GM21737 (cell line): ENCODE measurements around the gene CDKN2B-AS1.
"Not testable (repeated sequence)": the region's sequence is repeated elsewhere in the genome, so short reads cannot be mapped to it uniquely, and the experiment has no call there.

ENCODE experiments used
- ATAC-seq: cut with Tn5 transposase; IDR thresholded peaks from one replicate; pipeline ENCODE4 v1.9.1; 2021; ENCODE audit warnings: mild to moderate bottlenecking, moderate library complexity; ENCODE audit not compliant: unreplicated experiment

The CDKN2B-AS1 gene

DNA sequence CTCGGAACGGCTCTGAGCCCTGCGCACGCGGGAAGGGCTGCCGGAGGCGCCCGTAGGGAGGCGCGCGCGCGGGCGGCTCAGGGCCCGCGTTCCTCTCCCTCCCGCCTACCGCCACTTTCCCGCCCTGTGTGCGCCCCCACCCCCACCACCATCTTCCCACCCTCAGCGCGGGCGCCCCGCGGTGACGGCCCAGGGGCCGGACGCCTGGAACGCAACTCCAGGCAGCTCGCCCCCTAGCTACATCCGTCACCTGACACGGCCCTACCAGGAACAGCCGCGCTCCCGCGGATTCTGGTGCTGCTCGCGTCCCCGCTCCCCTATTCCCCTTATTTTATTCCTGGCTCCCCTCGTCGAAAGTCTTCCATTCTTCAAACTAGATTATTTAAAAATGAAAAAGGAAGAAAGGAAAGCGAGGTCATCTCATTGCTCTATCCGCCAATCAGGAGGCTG, at the start of gene CDKN2B-AS1:
Gene CDKN2B-AS1 (plus strand): TSS at position 236 of the 450 bp plus-strand sequence.
- ATAC-seq: peak; percentile 46

GRCh38 chr9:21945606-21946005, 49.0 kb upstream of the CDKN2B-AS1 start:
- ATAC-seq: no peak

- no peak for ATAC-seq
Measured at GRCh38 chr9:21958833-21959232, 35.8 kb upstream of the CDKN2B-AS1 start.

GRCh38 chr9:21959268-21959667, 35.3 kb upstream of the CDKN2B-AS1 start:
- not testable (repeated sequence) for ATAC-seq

- ATAC-seq: no peak
Measured at GRCh38 chr9:21961569-21961968, 33.0 kb upstream of the CDKN2B-AS1 start.

- ATAC-seq: peak; percentile 52
Measured at GRCh38 chr9:21964925-21965385, 29.6 kb upstream of the CDKN2B-AS1 start.

GRCh38 chr9:21965401-21965951, 29.1 kb upstream of the CDKN2B-AS1 start:
- ATAC-seq: peak; percentile 72

GRCh38 chr9:21966140-21966851, 28.3 kb upstream of the CDKN2B-AS1 start:
- no peak for ATAC-seq

- ATAC-seq: no peak
Measured at GRCh38 chr9:21967169-21967568, 27.4 kb upstream of the CDKN2B-AS1 start.

DNA sequence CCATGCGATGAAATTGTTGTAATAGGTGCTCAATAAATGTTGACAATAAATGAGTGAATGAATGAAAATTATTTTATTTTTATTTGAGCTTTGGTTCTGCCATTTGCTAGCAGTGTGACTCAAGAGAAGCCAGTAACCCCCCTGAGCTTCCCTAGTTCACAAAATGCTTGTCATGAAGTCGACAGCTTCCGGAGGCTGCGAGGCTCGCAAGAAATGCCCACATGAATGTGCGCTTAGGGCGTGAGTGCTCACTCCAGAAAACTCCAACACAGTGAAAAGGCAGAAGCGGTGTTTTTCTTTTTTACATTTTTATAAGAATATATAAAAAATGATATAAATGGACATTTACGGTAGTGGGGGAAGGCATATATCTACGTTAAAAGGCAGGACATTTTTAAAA, 26.9 kb upstream of the CDKN2B-AS1 start:
- no peak for ATAC-seq

DNA sequence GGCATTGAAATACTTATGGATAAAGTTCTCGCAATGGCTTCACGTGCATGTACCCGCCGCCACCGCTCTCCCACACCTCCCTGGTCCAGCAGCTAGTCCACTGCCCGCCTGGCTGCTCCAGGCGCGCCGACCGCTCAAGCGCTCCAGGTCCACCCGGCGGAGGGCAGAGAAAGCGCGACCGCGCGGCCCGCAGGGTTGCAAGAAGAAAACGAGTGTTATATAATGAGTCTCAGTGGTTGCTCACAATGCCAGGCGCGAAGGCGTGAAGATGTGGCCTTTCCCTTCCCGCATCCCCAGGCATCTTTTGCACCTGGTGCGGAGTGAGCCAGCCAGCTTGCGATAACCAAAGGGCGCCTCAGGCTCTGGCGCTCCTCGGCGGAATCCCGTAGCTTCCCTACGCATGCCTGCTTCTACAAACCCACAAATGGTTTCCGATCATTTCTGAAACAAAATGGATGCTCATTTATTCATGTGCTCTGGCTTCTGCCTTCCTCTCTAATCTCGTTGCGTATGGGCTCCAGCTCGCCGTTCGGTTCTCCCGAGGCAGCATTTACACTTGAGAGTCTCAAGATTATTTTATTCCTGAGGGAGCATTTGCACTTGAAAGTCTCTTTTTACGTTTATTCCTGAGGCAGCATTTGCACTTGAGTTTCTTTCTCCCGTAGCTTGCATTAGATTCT, 26.1 kb upstream of the CDKN2B-AS1 start:
- no peak for ATAC-seq

- no peak for ATAC-seq
Measured at GRCh38 chr9:21969011-21969940, 25.3 kb upstream of the CDKN2B-AS1 start.

DNA sequence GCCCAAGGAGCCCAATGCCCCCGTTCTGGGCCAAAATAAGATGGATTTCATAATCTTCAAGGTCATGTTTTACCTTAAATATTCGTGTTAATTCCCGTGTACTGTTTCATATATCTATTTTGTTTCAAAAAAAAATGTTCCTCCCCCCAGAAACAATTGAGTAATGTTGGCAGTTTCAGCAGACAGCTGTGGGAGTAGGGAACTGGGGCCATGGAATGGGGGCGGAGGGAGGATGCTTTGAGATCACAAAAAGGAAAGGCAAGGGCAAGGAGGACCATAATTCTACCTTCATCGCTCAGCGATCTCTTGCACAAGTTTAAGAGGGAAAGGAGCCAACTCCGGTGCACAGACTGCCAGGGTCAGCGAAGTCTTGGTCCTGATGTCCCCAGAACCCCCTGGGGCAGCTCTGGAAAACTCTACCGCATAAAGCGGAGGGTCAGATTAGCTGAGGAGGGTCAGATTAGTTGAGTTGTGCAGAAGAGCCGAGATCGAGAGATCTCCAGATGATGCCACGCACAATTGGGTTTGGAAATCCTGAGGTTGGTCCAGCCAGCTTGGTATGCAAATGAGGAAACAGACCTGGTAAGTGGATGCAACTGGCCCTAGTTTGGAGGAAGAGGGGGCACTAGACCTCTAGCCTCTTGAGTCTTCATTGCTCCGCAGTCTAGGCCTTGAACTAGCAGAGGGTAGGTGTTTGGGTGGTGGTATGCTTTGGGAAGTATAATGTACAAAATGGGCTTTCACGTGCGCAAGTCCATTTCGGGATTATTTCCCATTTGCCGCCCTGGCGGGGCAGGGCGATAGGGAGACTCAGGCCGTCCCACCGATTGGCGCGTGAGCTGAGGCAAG, 24.4 kb upstream of the CDKN2B-AS1 start:
- ATAC-seq: no peak

DNA sequence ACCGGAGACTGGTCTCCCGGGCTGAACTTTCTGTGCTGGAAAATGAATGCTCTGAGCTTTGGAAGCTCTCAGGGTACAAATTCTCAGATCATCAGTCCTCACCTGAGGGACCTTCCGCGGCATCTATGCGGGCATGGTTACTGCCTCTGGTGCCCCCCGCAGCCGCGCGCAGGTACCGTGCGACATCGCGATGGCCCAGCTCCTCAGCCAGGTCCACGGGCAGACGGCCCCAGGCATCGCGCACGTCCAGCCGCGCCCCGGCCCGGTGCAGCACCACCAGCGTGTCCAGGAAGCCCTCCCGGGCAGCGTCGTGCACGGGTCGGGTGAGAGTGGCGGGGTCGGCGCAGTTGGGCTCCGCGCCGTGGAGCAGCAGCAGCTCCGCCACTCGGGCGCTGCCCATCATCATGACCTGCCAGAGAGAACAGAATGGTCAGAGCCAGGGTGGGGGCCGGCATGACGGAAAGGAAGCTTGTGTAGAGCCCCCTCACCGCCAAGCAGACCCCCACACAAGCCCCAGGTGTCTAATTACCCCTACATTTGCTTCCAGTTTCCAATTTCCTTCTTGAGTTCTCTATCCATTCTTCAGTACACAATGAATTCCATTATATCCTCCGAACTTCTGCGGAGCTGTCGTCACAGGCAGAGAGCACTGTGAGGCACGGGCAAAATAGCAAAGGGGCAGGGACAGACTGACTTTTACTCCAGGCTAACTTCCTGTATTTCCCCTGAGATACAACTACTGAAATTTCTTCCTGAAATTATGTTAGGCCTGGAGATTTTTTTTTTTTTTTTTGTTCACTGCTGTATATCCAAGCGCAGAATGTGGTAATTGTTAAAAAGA, 23.6 kb upstream of the CDKN2B-AS1 start:
- ATAC-seq: no peak

DNA sequence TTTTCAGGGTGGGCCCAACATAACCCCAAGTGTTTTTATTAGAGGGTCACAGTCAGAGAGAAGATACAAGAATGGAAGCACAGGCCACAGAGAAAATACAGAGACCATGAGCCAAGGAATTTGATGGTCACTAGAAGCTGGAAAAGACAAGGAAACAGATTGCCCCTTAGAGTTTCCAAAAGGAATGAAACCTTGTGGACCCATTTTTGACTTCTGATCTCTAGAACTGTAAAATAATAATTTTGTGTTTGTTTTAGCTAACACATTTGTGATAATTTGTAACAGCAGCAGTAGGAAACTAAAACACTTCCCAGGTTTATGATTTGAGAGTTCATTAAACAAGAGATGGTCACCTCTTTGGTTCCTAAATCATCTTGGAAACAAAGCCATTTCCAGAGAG, 22.2 kb upstream of the CDKN2B-AS1 start:
- ATAC-seq: no peak

- no peak for ATAC-seq
Measured at GRCh38 chr9:21974343-21974721, 20.3 kb upstream of the CDKN2B-AS1 start.

DNA sequence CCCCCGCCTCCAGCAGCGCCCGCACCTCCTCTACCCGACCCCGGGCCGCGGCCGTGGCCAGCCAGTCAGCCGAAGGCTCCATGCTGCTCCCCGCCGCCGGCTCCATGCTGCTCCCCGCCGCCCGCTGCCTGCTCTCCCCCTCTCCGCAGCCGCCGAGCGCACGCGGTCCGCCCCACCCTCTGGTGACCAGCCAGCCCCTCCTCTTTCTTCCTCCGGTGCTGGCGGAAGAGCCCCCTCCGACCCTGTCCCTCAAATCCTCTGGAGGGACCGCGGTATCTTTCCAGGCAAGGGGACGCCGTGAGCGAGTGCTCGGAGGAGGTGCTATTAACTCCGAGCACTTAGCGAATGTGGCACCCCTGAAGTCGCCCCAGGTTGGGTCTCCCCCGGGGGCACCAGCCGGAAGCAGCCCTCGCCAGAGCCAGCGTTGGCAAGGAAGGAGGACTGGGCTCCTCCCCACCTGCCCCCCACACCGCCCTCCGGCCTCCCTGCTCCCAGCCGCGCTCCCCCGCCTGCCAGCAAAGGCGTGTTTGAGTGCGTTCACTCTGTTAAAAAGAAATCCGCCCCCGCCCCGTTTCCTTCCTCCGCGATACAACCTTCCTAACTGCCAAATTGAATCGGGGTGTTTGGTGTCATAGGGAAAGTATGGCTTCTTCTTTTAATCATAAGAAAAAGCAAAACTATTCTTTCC, 19.7 kb upstream of the CDKN2B-AS1 start:
- peak; percentile 58 for ATAC-seq

DNA sequence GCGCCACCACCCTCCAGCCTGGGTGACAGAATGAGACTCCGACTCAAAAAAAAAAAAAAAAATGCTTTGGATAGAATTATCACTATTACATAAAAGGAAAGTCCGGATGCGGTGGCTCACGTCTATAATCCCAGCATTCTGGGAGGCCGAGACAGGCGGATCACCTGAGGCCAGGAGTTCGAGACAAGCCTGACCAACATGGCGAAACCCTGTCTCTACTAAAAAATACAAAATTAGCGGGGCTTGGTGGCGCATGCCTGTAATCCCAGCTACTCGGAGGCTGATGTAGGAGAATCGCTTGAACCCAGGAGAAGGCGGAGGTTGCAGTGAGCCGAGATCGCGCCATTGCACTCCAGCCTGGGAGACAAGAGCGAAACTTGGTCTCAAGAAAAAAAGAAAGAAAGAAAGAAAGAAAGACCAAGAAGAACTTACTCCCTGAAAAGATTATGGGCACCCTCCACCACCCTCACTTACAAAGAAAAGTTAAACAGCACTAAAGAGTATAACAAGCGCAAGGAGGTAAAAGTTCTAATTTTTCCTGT, 18.2 kb upstream of the CDKN2B-AS1 start:
- ATAC-seq: no peak
